GM12875 (cell line): ENCODE measurements around the gene APH1B.
"Not testable (repeated sequence)": the region's sequence is repeated elsewhere in the genome, so short reads cannot be mapped to it uniquely, and the experiment has no call there.

ENCODE experiments used
- H3K4me3 ChIP-seq: one replicate; pipeline ENCODE4 v1.5.1; 2011; ENCODE audit warnings: low read depth, low read length, control low read depth
- CTCF ChIP-seq: IDR thresholded peaks from 2 replicates; pipeline ENCODE4 v1.5.1; 2011; ENCODE audit warnings: low read depth, mild to moderate bottlenecking, control low read depth, inconsistent platforms, low read length, moderate library complexity, borderline replicate concordance; ENCODE audit not compliant: insufficient read depth

APH1B gene

GRCh38 chr15:63308947-63309346, 31.5 kb downstream of the APH1B start:
- H3K4me3 ChIP-seq: no peak overlapping the region
- no peak for TF ChIP-seq CTCF

GRCh38 chr15:63310646-63311045, 33.2 kb downstream of the APH1B start:
- H3K4me3 ChIP-seq: no peak overlapping the region
- no peak for TF ChIP-seq CTCF

- no peak for TF ChIP-seq CTCF
- no peak overlapping the region for H3K4me3 ChIP-seq
Observed at GRCh38 chr15:63312286-63312685, 34.9 kb downstream of the APH1B start.

- no peak overlapping the region for H3K4me3 ChIP-seq
- no peak for TF ChIP-seq CTCF
Observed at GRCh38 chr15:63313825-63314224, 36.4 kb downstream of the APH1B start.

- no peak overlapping the region for H3K4me3 ChIP-seq
- no peak for TF ChIP-seq CTCF
Observed at GRCh38 chr15:63314409-63314808, 37.0 kb downstream of the APH1B start.

- no peak overlapping the region for H3K4me3 ChIP-seq
- no peak for TF ChIP-seq CTCF
Observed at GRCh38 chr15:63318344-63318743, 40.9 kb downstream of the APH1B start.

- no peak overlapping the region for H3K4me3 ChIP-seq
- no peak for TF ChIP-seq CTCF
Observed at GRCh38 chr15:63319065-63319464, 41.7 kb downstream of the APH1B start.

GRCh38 chr15:63320446-63320845, 43.0 kb downstream of the APH1B start:
- not testable (repeated sequence) for H3K4me3 ChIP-seq

- not testable (repeated sequence) for H3K4me3 ChIP-seq
Observed at GRCh38 chr15:63320981-63321380, 43.6 kb downstream of the APH1B start.
